DOHH2 (cell line): Measurements from ENCODE around the gene ZNF780B.

ENCODE experiments used
- H3F3A ChIP-seq: fragments of 200-600 bp; sonication (generic), shearing (Covaris generic); 2 replicates; pipeline ENCODE4 v1.6.0; 2016; ENCODE audit warnings: antibody characterized with exemption, mild to moderate bottlenecking; ENCODE audit not compliant: control insufficient read depth, insufficient read depth
- H3K27ac ChIP-seq: fragments of 200-600 bp; sonication (generic); 2 replicates; pipeline ENCODE4 v1.5.1; 2014; ENCODE audit warnings: low read depth, mild to moderate bottlenecking, low read length, moderate library complexity
- H3K27me3 ChIP-seq: fragments of 200-600 bp; sonication (generic); 2 replicates; pipeline ENCODE4 v1.6.1; 2014; ENCODE audit warnings: mild to moderate bottlenecking, low read length, mixed read lengths; ENCODE audit not compliant: control insufficient read depth
- H3K36me3 ChIP-seq: fragments of 200-600 bp; sonication (generic); 2 replicates; pipeline ENCODE4 v1.6.1; 2014; ENCODE audit warnings: mild to moderate bottlenecking, low read length, moderate library complexity, mixed read lengths; ENCODE audit not compliant: control insufficient read depth
- H3K4me1 ChIP-seq: fragments of 200-600 bp; sonication (generic); 2 replicates; pipeline ENCODE4 v1.6.1; 2014; ENCODE audit warnings: mild to moderate bottlenecking, low read length, mixed read lengths; ENCODE audit not compliant: control insufficient read depth
- H3K4me2 ChIP-seq: fragments of 200-600 bp; sonication (generic); 2 replicates; pipeline ENCODE4 v1.6.0; 2014; ENCODE audit warnings: mild to moderate bottlenecking, low read length, moderate library complexity
- H3K4me3 ChIP-seq: fragments of 200-600 bp; sonication (generic); 2 replicates; pipeline ENCODE4 v1.5.1; 2014; ENCODE audit warnings: mild to moderate bottlenecking, low read length, mixed read lengths
- H3K79me2 ChIP-seq: fragments of 200-600 bp; sonication (generic); 2 replicates; pipeline ENCODE4 v1.6.1; 2014; ENCODE audit warnings: mild to moderate bottlenecking, low read length, mixed read lengths; ENCODE audit not compliant: control insufficient read depth
- H3K9me2 ChIP-seq: fragments of 200-600 bp; sonication (generic); replicated peaks from 2 replicates; pipeline ENCODE4 v1.6.1; 2014; ENCODE audit warnings: mild to moderate bottlenecking, low read length, mixed read lengths; ENCODE audit not compliant: control insufficient read depth
- H3K9me3 ChIP-seq: fragments of 200-600 bp; sonication (generic); 2 replicates; pipeline ENCODE4 v1.6.1; 2014; ENCODE audit warnings: antibody characterized with exemption, low read length, mixed read lengths; ENCODE audit not compliant: control insufficient read depth, insufficient read depth
- H4K20me1 ChIP-seq: fragments of 200-600 bp; sonication (generic); 2 replicates; pipeline ENCODE4 v1.6.0; 2014; ENCODE audit warnings: low read depth, mild to moderate bottlenecking, antibody characterized with exemption, low read length, moderate library complexity; ENCODE audit not compliant: control insufficient read depth, insufficient read depth
- CTCF ChIP-seq: fragments of 200-600 bp; sonication (generic); IDR thresholded peaks from one replicate; pipeline ENCODE4 v1.5.1; 2014; ENCODE audit warnings: antibody characterized with exemption, mild to moderate bottlenecking, low read depth, low read length; ENCODE audit not compliant: poor library complexity, severe bottlenecking
- EZH2phosphoT487 ChIP-seq: fragments of 200-600 bp; sonication (generic); IDR thresholded peaks from 2 replicates; pipeline ENCODE4 v1.6.1; 2017; ENCODE audit warnings: borderline replicate concordance, mild to moderate bottlenecking, antibody characterized with exemption, low read length, moderate library complexity, mixed read lengths

ZNF780B gene

GRCh38 chr19:40056505-40056904 lies 474 bp upstream of the ZNF780B start:
- H3K9me2 ChIP-seq = no peaks in the 10 kb centered on the region
- H3K4me2 ChIP-seq = peak overlapping the region; percentile 94
- no peaks in the 10 kb centered on the region; the same call in 1 of the 2 replicates for H3K27me3 ChIP-seq
- H3K79me2 ChIP-seq = peaks cover 55% of the 10 kb centered on the region
- TF ChIP-seq CTCF = no peak
- TF ChIP-seq EZH2phosphoT487 = no peak
- peaks cover 29% of the 10 kb centered on the region for H3K4me1 ChIP-seq
- H4K20me1 ChIP-seq = no peaks in the 10 kb centered on the region
- H3K9me3 ChIP-seq = peaks cover 20% of the 10 kb centered on the region
- H3F3A ChIP-seq = 0 out of 2 replicates have a peak, but pooled peaks cover 3% of the 10 kb centered on the region
- peak overlapping the region; percentile 57 for H3K27ac ChIP-seq
- peak overlapping the region; percentile 96 for H3K4me3 ChIP-seq
- H3K36me3 ChIP-seq = no peaks in the 10 kb centered on the region; the same call in 1 of the 2 replicates

GRCh38 chr19:40055049-40055448 lies 982 bp downstream of the ZNF780B start:
- H3K36me3 ChIP-seq = peaks cover 6% of the 10 kb centered on the region
- H4K20me1 ChIP-seq = no peaks in the 10 kb centered on the region
- H3K27ac ChIP-seq = no peak overlapping the region
- 0 out of 2 replicates have a peak, but pooled peaks cover 3% of the 10 kb centered on the region for H3F3A ChIP-seq
- H3K4me3 ChIP-seq = peak overlapping the region; percentile 96
- peaks cover 69% of the 10 kb centered on the region for H3K79me2 ChIP-seq
- H3K9me2 ChIP-seq = no peaks in the 10 kb centered on the region
- peaks cover 29% of the 10 kb centered on the region for H3K4me1 ChIP-seq
- H3K27me3 ChIP-seq = no peaks in the 10 kb centered on the region; the same call in 1 of the 2 replicates
- peak overlapping the region; percentile 94 for H3K4me2 ChIP-seq
- H3K9me3 ChIP-seq = peaks cover 20% of the 10 kb centered on the region
- no peak for TF ChIP-seq EZH2phosphoT487
- TF ChIP-seq CTCF = no peak

GRCh38 chr19:40054632-40055031 lies 1.4 kb downstream of the ZNF780B start:
- no peak overlapping the region for H3K27ac ChIP-seq
- H3K4me3 ChIP-seq = peak overlapping the region; percentile 96
- H3K4me2 ChIP-seq = peak overlapping the region; percentile 94
- TF ChIP-seq EZH2phosphoT487 (no peak), CTCF (no peak)
- peaks cover 72% of the 10 kb centered on the region for H3K79me2 ChIP-seq
- peaks cover 7% of the 10 kb centered on the region for H3K36me3 ChIP-seq
- peaks cover 29% of the 10 kb centered on the region for H3K4me1 ChIP-seq
- 0 out of 2 replicates have a peak, but pooled peaks cover 3% of the 10 kb centered on the region for H3F3A ChIP-seq
- H3K9me3 ChIP-seq = peaks cover 16% of the 10 kb centered on the region
- H4K20me1 ChIP-seq = no peaks in the 10 kb centered on the region
- no peaks in the 10 kb centered on the region; the same call in 1 of the 2 replicates for H3K27me3 ChIP-seq
- no peaks in the 10 kb centered on the region for H3K9me2 ChIP-seq
